IPS-20b (cell line): Measurements from ENCODE around the gene PRODH2.

Experiments
- H3K27ac ChIP-seq: one replicate; pipeline ENCODE4 v1.5.1; 2013; ENCODE audit warnings: low read length
- H3K27me3 ChIP-seq: 2 replicates; pipeline ENCODE4 v1.6.1; 2013; ENCODE audit warnings: mild to moderate bottlenecking, low read length, inconsistent platforms; ENCODE audit not compliant: insufficient read depth
- H3K36me3 ChIP-seq: 2 replicates; pipeline ENCODE4 v1.6.1; 2013; ENCODE audit warnings: low read depth, mild to moderate bottlenecking, inconsistent platforms, low read length, moderate library complexity; ENCODE audit not compliant: insufficient read depth
- H3K4me1 ChIP-seq: 2 replicates; pipeline ENCODE4 v1.6.1; 2013; ENCODE audit warnings: mild to moderate bottlenecking, control low read depth, inconsistent platforms, low read length, moderate library complexity; ENCODE audit not compliant: insufficient read depth
- H3K4me3 ChIP-seq: 2 replicates; pipeline ENCODE4 v1.5.1; 2013; ENCODE audit warnings: mild to moderate bottlenecking, low read length, inconsistent platforms
- H3K9ac ChIP-seq: 2 replicates; pipeline ENCODE4 v1.6.1; 2013; ENCODE audit warnings: low read depth, mild to moderate bottlenecking, inconsistent platforms, low read length, moderate library complexity
- H3K9me3 ChIP-seq: 2 replicates; pipeline ENCODE4 v1.6.1; 2013; ENCODE audit warnings: mild to moderate bottlenecking, low read depth, low read length, inconsistent platforms; ENCODE audit not compliant: insufficient read depth

The PRODH2 gene

GRCh38 chr19:35751839-35752745, 60.6 kb downstream of the PRODH2 start:
- H3K9ac ChIP-seq, result no peak overlapping the region
- H3K27ac ChIP-seq, result no peak overlapping the region
- H3K4me3 ChIP-seq, result no peak overlapping the region
- peaks cover 3% of the 10 kb centered on the region; the same call in 1 of the 2 replicates for H3K4me1 ChIP-seq
- no peaks in the 10 kb centered on the region for H3K9me3 ChIP-seq
- no peaks in the 10 kb centered on the region for H3K36me3 ChIP-seq
- H3K27me3 ChIP-seq, result peaks cover 17% of the 10 kb centered on the region; the same call in 1 of the 2 replicates

- H3K27ac ChIP-seq, result no peak overlapping the region
- H3K27me3 ChIP-seq, result peaks cover 6% of the 10 kb centered on the region; the same call in 1 of the 2 replicates
- H3K36me3 ChIP-seq, result no peaks in the 10 kb centered on the region
- no peak overlapping the region for H3K9ac ChIP-seq
- no peak overlapping the region for H3K4me3 ChIP-seq
- H3K9me3 ChIP-seq, result no peaks in the 10 kb centered on the region
- H3K4me1 ChIP-seq, result peaks cover 6% of the 10 kb centered on the region; the same call in 1 of the 2 replicates
Measured at GRCh38 chr19:35750167-35750566, 62.5 kb downstream of the PRODH2 start.
